Liver (tissue), 3 donors: ENCODE results near the gene MAP3K5.

Experiments used
- ATF3 ChIP-seq: IDR thresholded peaks from 2 replicates; pipeline ENCODE4 v1.6.1; 2016; ENCODE audit warnings: antibody characterized with exemption
- EGR1 ChIP-seq, 2 donors: IDR thresholded peaks; 2 replicates each; pipeline ENCODE4 v1.6.1; 2016 to 2018; ENCODE audit warnings: antibody characterized with exemption in 2 of 2, low read depth in 2 of 2
- GABPA ChIP-seq, 2 donors: IDR thresholded peaks in 1 of 2; conservative IDR thresholded peaks in 1 of 2; 2 replicates each; pipeline ENCODE4 v1.6.1; 2016; ENCODE audit warnings: antibody characterized with exemption in 2 of 2, mild to moderate bottlenecking in 1 of 2, moderate library complexity in 1 of 2
- JUND ChIP-seq, 2 donors: IDR thresholded peaks; 2 replicates each; pipeline ENCODE4 v1.6.1; 2016; ENCODE audit warnings: antibody characterized with exemption in 2 of 2
- RAD21 ChIP-seq, 2 donors: IDR thresholded peaks; 2 replicates each; pipeline ENCODE4 v1.6.1; 2016; ENCODE audit warnings: antibody characterized with exemption in 2 of 2, mild to moderate bottlenecking in 2 of 2
- RXRA ChIP-seq, 2 donors: IDR thresholded peaks; 2 replicates each; pipeline ENCODE4 v1.6.1; 2017 to 2018; ENCODE audit warnings: antibody characterized with exemption in 2 of 2, mild to moderate bottlenecking in 1 of 2
- SP1 ChIP-seq: IDR thresholded peaks from 2 replicates; pipeline ENCODE4 v1.6.1; 2018; ENCODE audit warnings: antibody characterized with exemption, mild to moderate bottlenecking
- TAF1 ChIP-seq: conservative IDR thresholded peaks from 2 replicates; pipeline ENCODE4 v1.6.1; 2016; ENCODE audit warnings: antibody characterized with exemption, mild to moderate bottlenecking
- YY1 ChIP-seq: IDR thresholded peaks from 2 replicates; pipeline ENCODE4 v1.6.1; 2016; ENCODE audit warnings: antibody characterized with exemption, mild to moderate bottlenecking
- TF ChIP-seq, protein P1 (sequence below): fragments of 150-350 bp; IDR thresholded peaks from 2 replicates; pipeline ENCODE4 v1.5.1; 2017; ENCODE audit warnings: improper control_type of control experiment, low read depth, low read length; ENCODE audit not compliant: missing input control
- TF ChIP-seq, protein P2 (sequence below): IDR thresholded peaks from 2 replicates; pipeline ENCODE4 v1.6.1; 2016; ENCODE audit warnings: antibody characterized with exemption
- TF ChIP-seq, protein P3 (sequence below): IDR thresholded peaks from 2 replicates; pipeline ENCODE4 v1.6.1; 2016; ENCODE audit warnings: antibody characterized with exemption
- TF ChIP-seq, protein P4 (sequence below): IDR thresholded peaks from 2 replicates; pipeline ENCODE4 v1.6.1; 2016; ENCODE audit warnings: antibody characterized with exemption, mild to moderate bottlenecking
- donor health status: healthy.
- donor health status: healthy.

DNA sequence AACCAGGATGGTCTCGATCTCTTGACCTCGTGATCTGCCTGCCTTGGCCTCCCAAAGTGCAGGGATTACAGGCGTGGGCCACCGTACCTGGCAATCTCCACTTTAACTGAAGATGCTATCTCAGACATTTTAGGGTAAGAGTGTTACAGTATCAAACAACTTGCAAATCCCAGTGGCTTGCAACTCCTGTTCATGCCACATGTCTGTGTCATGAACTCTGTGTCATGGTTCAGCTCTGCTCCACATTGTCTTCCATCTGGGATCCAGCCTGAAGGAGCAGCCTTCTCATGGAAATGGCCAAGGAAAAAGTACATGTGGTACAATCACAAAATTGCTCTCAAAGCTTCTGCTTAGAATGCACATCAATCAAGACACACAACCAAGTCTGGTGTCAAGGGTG, 114.9 kb downstream of the MAP3K5 start:
- TF ChIP-seq, protein P1, sequence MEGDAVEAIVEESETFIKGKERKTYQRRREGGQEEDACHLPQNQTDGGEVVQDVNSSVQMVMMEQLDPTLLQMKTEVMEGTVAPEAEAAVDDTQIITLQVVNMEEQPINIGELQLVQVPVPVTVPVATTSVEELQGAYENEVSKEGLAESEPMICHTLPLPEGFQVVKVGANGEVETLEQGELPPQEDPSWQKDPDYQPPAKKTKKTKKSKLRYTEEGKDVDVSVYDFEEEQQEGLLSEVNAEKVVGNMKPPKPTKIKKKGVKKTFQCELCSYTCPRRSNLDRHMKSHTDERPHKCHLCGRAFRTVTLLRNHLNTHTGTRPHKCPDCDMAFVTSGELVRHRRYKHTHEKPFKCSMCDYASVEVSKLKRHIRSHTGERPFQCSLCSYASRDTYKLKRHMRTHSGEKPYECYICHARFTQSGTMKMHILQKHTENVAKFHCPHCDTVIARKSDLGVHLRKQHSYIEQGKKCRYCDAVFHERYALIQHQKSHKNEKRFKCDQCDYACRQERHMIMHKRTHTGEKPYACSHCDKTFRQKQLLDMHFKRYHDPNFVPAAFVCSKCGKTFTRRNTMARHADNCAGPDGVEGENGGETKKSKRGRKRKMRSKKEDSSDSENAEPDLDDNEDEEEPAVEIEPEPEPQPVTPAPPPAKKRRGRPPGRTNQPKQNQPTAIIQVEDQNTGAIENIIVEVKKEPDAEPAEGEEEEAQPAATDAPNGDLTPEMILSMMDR = no peak
- no peak for TF ChIP-seq TAF1
- TF ChIP-seq, protein P2, sequence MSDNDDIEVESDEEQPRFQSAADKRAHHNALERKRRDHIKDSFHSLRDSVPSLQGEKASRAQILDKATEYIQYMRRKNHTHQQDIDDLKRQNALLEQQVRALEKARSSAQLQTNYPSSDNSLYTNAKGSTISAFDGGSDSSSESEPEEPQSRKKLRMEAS = no peak
- TF ChIP-seq, protein P3, sequence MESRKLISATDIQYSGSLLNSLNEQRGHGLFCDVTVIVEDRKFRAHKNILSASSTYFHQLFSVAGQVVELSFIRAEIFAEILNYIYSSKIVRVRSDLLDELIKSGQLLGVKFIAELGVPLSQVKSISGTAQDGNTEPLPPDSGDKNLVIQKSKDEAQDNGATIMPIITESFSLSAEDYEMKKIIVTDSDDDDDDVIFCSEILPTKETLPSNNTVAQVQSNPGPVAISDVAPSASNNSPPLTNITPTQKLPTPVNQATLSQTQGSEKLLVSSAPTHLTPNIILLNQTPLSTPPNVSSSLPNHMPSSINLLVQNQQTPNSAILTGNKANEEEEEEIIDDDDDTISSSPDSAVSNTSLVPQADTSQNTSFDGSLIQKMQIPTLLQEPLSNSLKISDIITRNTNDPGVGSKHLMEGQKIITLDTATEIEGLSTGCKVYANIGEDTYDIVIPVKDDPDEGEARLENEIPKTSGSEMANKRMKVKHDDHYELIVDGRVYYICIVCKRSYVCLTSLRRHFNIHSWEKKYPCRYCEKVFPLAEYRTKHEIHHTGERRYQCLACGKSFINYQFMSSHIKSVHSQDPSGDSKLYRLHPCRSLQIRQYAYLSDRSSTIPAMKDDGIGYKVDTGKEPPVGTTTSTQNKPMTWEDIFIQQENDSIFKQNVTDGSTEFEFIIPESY = no peak
- TF ChIP-seq, protein P4, sequence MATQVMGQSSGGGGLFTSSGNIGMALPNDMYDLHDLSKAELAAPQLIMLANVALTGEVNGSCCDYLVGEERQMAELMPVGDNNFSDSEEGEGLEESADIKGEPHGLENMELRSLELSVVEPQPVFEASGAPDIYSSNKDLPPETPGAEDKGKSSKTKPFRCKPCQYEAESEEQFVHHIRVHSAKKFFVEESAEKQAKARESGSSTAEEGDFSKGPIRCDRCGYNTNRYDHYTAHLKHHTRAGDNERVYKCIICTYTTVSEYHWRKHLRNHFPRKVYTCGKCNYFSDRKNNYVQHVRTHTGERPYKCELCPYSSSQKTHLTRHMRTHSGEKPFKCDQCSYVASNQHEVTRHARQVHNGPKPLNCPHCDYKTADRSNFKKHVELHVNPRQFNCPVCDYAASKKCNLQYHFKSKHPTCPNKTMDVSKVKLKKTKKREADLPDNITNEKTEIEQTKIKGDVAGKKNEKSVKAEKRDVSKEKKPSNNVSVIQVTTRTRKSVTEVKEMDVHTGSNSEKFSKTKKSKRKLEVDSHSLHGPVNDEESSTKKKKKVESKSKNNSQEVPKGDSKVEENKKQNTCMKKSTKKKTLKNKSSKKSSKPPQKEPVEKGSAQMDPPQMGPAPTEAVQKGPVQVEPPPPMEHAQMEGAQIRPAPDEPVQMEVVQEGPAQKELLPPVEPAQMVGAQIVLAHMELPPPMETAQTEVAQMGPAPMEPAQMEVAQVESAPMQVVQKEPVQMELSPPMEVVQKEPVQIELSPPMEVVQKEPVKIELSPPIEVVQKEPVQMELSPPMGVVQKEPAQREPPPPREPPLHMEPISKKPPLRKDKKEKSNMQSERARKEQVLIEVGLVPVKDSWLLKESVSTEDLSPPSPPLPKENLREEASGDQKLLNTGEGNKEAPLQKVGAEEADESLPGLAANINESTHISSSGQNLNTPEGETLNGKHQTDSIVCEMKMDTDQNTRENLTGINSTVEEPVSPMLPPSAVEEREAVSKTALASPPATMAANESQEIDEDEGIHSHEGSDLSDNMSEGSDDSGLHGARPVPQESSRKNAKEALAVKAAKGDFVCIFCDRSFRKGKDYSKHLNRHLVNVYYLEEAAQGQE = no peak
- TF ChIP-seq RXRA (IDR thresholded peaks at IDR 0.05) = no peak
- no peak for TF ChIP-seq ATF3
- TF ChIP-seq SP1 = no peak
- TF ChIP-seq JUND (IDR thresholded peaks at IDR 0.05) = no peak
- no peak for TF ChIP-seq RAD21 (IDR thresholded peaks at IDR 0.05)
- no peak for TF ChIP-seq YY1
- no peak for TF ChIP-seq GABPA (IDR thresholded peaks at IDR 0.05 in 1 of 2, conservative IDR thresholded peaks at IDR 0.05 in 1 of 2)
- TF ChIP-seq EGR1 (IDR thresholded peaks at IDR 0.05; ENCODE audit: low read depth in 2 of 2) = no peak
